Measurements from ENCODE around the gene EBF3.

GRCh38 chr10:130009228-130009627, 45.2 kb upstream of the EBF3 start:
- TF ChIP-seq EZH2phosphoT487 (IDR thresholded peaks at IDR 0.05; ENCODE audit: borderline replicate concordance, low read length) (no peak), CTCF (conservative IDR thresholded peaks at IDR 0.05; ENCODE audit: low read depth, low read length) (no peak), EZH2 (IDR thresholded peaks at IDR 0.05; ENCODE audit: low read length, unreplicated experiment) (no peak)
